Testis (tissue), 3 donors: Measurements from ENCODE around the gene G3BP2. TPM values are rescaled to one million over a fixed set of nuclear protein-coding genes. Genes with fewer than 3 reads are reported as not detected.

Experiments
- DNase-seq: peaks from one replicate; pipeline ENCODE4 v3.0.0-alpha.2; 2019
- H3K27ac ChIP-seq, 2 donors: fragments of 200-600 bp; sonication (generic); one replicate each; pipeline ENCODE4 v1.5.1; 2019
- H3K27me3 ChIP-seq: fragments of 200-600 bp; sonication (generic); one replicate; pipeline ENCODE4 v1.5.1; 2019
- H3K36me3 ChIP-seq: fragments of 200-600 bp; sonication (generic); one replicate; pipeline ENCODE4 v1.5.1; 2017; ENCODE audit warnings: low read depth; ENCODE audit errors: missing control alignments
- H3K4me1 ChIP-seq: fragments of 200-600 bp; sonication (generic); one replicate; pipeline ENCODE4 v1.5.1; 2019
- H3K4me3 ChIP-seq, 2 donors: fragments of 200-600 bp; sonication (generic); one replicate each; pipeline ENCODE4 v1.5.1; 2017 to 2019
- H3K9me3 ChIP-seq: fragments of 200-600 bp; sonication (generic); one replicate; pipeline ENCODE4 v1.5.1; 2017
- POLR2A ChIP-seq: fragments of 450-650 bp; IDR thresholded peaks from one replicate; pipeline ENCODE4 v1.6.1; 2017; ENCODE audit warnings: antibody characterized with exemption, mild to moderate bottlenecking, moderate library complexity
- WGBS, 2 donors: methylation state at CpG; one replicate each; pipeline ENCODE4 v1.1.5; 2018; 5-methylcytosine and 5-hydroxymethylcytosine counted together
- intact Hi-C: fragments of 100-400 bp; cut with DNase I; formaldehyde crosslinking; loops from one replicate; pipeline ENCODE4 v1.15.1; 2023; ENCODE audit warnings: low total_unique reads
- polyA plus RNA-seq: library from polyadenylated mRNA; stranded (reverse); fragments of 350-450 nt; fragmentation: Illumina TruSeq; extraction: RNeasy Lipid Tissue Mini Kit (QIAGEN cat#74804); gene quantifications from one replicate; pipeline ENCODE4 v1.2.3, GENCODE V29; 2014; ENCODE audit warnings: low read depth, low replicate concordance; ENCODE audit not compliant: insufficient read depth
- total RNA-seq, 2 donors: library from RNA; depleted of rRNA; stranded (reverse); fragments of >200 nt; gene quantifications; one replicate each; pipeline ENCODE4 v1.2.3, GENCODE V29; 2016
- TF ChIP-seq, protein P1 (sequence below), 3 experiments: fragments of 450-650 bp in 2 of 3; fragments of 200-600 bp in 1 of 3; sonication (generic) in 1 of 3; IDR thresholded peaks; one replicate each; pipeline ENCODE4 v1.5.1; 2016 to 2019; ENCODE audit warnings: antibody characterized with exemption in 3 of 3, mild to moderate bottlenecking in 2 of 3, moderate library complexity in 1 of 3

The G3BP2 gene
- total and polyA plus RNA-seq, 3 donors from 2014 or later = 102 to 134 (median 105) TPM

- intact Hi-C loops = no loop called here
- Histone ChIP-seq H3K27me3 (no peaks in the 10 kb centered on the region), H3K36me3 (no peaks in the 10 kb centered on the region), H3K4me3 (no peak overlapping the region), H3K27ac (no peak overlapping the region), H3K9me3 (no peaks in the 10 kb centered on the region), H3K4me1 (no peaks in the 10 kb centered on the region)
- no peak for TF ChIP-seq POLR2A
- TF ChIP-seq, protein P1, sequence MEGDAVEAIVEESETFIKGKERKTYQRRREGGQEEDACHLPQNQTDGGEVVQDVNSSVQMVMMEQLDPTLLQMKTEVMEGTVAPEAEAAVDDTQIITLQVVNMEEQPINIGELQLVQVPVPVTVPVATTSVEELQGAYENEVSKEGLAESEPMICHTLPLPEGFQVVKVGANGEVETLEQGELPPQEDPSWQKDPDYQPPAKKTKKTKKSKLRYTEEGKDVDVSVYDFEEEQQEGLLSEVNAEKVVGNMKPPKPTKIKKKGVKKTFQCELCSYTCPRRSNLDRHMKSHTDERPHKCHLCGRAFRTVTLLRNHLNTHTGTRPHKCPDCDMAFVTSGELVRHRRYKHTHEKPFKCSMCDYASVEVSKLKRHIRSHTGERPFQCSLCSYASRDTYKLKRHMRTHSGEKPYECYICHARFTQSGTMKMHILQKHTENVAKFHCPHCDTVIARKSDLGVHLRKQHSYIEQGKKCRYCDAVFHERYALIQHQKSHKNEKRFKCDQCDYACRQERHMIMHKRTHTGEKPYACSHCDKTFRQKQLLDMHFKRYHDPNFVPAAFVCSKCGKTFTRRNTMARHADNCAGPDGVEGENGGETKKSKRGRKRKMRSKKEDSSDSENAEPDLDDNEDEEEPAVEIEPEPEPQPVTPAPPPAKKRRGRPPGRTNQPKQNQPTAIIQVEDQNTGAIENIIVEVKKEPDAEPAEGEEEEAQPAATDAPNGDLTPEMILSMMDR (IDR thresholded peaks at IDR 0.05) = no peak
- no peak for DNase-seq
- WGBS, 2 donors = 86 to 92% methylated on average over 3 of the region's 3 CpGs
These were observed 35.0 kb upstream of the G3BP2 start for GRCh38 chr4:75708218-75708691.

GRCh38 chr4:75705198-75705977 is 32.2 kb upstream of the G3BP2 start:
- no peaks in the 10 kb centered on the region for H3K27me3 ChIP-seq
- H3K27ac ChIP-seq = no peak overlapping the region
- 87 to 93% methylated on average over 6 of the region's 6 CpGs for WGBS, 2 donors
- intact Hi-C loops = no loop called here
- no peaks in the 10 kb centered on the region for H3K9me3 ChIP-seq
- no peak for DNase-seq
- H3K4me3 ChIP-seq = no peak overlapping the region
- TF ChIP-seq, protein P1 (IDR thresholded peaks at IDR 0.05) = no peak
- no peak for TF ChIP-seq POLR2A
- H3K4me1 ChIP-seq = no peaks in the 10 kb centered on the region
- no peaks in the 10 kb centered on the region for H3K36me3 ChIP-seq

- TF ChIP-seq, protein P1 (IDR thresholded peaks at IDR 0.05) = no peak
- no peak for TF ChIP-seq POLR2A
- no peak overlapping the region for H3K4me3 ChIP-seq
- intact Hi-C loops = no loop called here
- H3K27ac ChIP-seq = no peak overlapping the region
- H3K36me3 ChIP-seq = no peaks in the 10 kb centered on the region
- H3K27me3 ChIP-seq = no peaks in the 10 kb centered on the region
- DNase-seq = no peak
- H3K4me1 ChIP-seq = no peaks in the 10 kb centered on the region
- WGBS, 2 donors = 74 to 76% methylated on average over 4 of the region's 4 CpGs
- no peaks in the 10 kb centered on the region for H3K9me3 ChIP-seq
These were observed 29.8 kb upstream of the G3BP2 start for GRCh38 chr4:75702919-75703411.

GRCh38 chr4:75699299-75699698 is 26.1 kb upstream of the G3BP2 start:
- Histone ChIP-seq H3K27ac (no peak overlapping the region), H3K4me3 (no peak overlapping the region), H3K27me3 (no peaks in the 10 kb centered on the region), H3K9me3 (no peaks in the 10 kb centered on the region), H3K4me1 (no peaks in the 10 kb centered on the region), H3K36me3 (no peaks in the 10 kb centered on the region)
- no peak for DNase-seq
- WGBS, 2 donors = 0 to 2% methylated on average over 1 of the region's 1 CpG
- intact Hi-C loops = no loop called here
- TF ChIP-seq POLR2A = no peak
- TF ChIP-seq, protein P1 (IDR thresholded peaks at IDR 0.05) = no peak

GRCh38 chr4:75698963-75699228 is 25.7 kb upstream of the G3BP2 start:
- intact Hi-C loops = no loop called here
- Histone ChIP-seq H3K36me3 (no peaks in the 10 kb centered on the region), H3K27ac (no peak overlapping the region), H3K4me1 (no peaks in the 10 kb centered on the region), H3K4me3 (no peak overlapping the region), H3K27me3 (no peaks in the 10 kb centered on the region), H3K9me3 (no peaks in the 10 kb centered on the region)
- no peak for DNase-seq
- TF ChIP-seq, protein P1 (IDR thresholded peaks at IDR 0.05) = no peak
- no peak for TF ChIP-seq POLR2A
- 76 to 81% methylated on average over 2 of the region's 2 CpGs for WGBS, 2 donors
